KMS-11 (cell line): ENCODE results near the gene MRGPRD.

Source experiments
- H2AFZ ChIP-seq: fragments of 200-600 bp; sonication (generic); 2 replicates; pipeline ENCODE4 v1.6.1; 2016; ENCODE audit warnings: antibody characterized with exemption, mixed run types, low read depth
- H3K27ac ChIP-seq: fragments of 200-600 bp; sonication (generic); 2 replicates; pipeline ENCODE4 v1.6.1; 2016; ENCODE audit warnings: mild to moderate bottlenecking, mixed run types
- H3K27me3 ChIP-seq: fragments of 200-600 bp; sonication (generic); 2 replicates; pipeline ENCODE4 v1.6.1; 2017; ENCODE audit warnings: mild to moderate bottlenecking, low read depth, mixed run types, moderate library complexity; ENCODE audit not compliant: insufficient read depth
- H3K36me3 ChIP-seq: fragments of 200-600 bp; sonication (generic); 2 replicates; pipeline ENCODE4 v1.6.1; 2017; ENCODE audit warnings: mild to moderate bottlenecking, mixed run types; ENCODE audit not compliant: insufficient read depth
- H3K4me1 ChIP-seq: fragments of 200-600 bp; sonication (generic); 2 replicates; pipeline ENCODE4 v1.6.1; 2016; ENCODE audit warnings: mild to moderate bottlenecking, low read depth, mixed run types; ENCODE audit not compliant: poor library complexity, severe bottlenecking
- H3K4me2 ChIP-seq: fragments of 200-600 bp; sonication (generic); 2 replicates; pipeline ENCODE4 v1.7.0; 2016; ENCODE audit warnings: mild to moderate bottlenecking, mixed run types
- H3K4me3 ChIP-seq: fragments of 200-600 bp; sonication (generic); IDR thresholded peaks from 2 replicates; pipeline ENCODE4 v1.6.1; 2017; ENCODE audit warnings: low read depth, low read length, mixed read lengths; ENCODE audit not compliant: insufficient read depth
- H3K79me2 ChIP-seq: fragments of 200-600 bp; sonication (generic); 2 replicates; pipeline ENCODE4 v1.6.1; 2016; ENCODE audit warnings: low read depth, mixed run types; ENCODE audit not compliant: insufficient read depth
- H3K9ac ChIP-seq: fragments of 200-600 bp; sonication (generic); 2 replicates; pipeline ENCODE4 v1.6.1; 2016; ENCODE audit warnings: mild to moderate bottlenecking, mixed run types
- H4K20me1 ChIP-seq: fragments of 200-600 bp; sonication (generic); 2 replicates; pipeline ENCODE4 v1.6.1; 2016; ENCODE audit warnings: mild to moderate bottlenecking, mixed run types; ENCODE audit not compliant: insufficient read depth
- TF ChIP-seq, protein P1 (sequence below): fragments of 200-600 bp; sonication (generic); conservative IDR thresholded peaks from 2 replicates; pipeline ENCODE4 v1.6.1; 2017; ENCODE audit warnings: low read depth, mild to moderate bottlenecking, antibody characterized with exemption, low read length, moderate library complexity, mixed read lengths

The MRGPRD gene

DNA sequence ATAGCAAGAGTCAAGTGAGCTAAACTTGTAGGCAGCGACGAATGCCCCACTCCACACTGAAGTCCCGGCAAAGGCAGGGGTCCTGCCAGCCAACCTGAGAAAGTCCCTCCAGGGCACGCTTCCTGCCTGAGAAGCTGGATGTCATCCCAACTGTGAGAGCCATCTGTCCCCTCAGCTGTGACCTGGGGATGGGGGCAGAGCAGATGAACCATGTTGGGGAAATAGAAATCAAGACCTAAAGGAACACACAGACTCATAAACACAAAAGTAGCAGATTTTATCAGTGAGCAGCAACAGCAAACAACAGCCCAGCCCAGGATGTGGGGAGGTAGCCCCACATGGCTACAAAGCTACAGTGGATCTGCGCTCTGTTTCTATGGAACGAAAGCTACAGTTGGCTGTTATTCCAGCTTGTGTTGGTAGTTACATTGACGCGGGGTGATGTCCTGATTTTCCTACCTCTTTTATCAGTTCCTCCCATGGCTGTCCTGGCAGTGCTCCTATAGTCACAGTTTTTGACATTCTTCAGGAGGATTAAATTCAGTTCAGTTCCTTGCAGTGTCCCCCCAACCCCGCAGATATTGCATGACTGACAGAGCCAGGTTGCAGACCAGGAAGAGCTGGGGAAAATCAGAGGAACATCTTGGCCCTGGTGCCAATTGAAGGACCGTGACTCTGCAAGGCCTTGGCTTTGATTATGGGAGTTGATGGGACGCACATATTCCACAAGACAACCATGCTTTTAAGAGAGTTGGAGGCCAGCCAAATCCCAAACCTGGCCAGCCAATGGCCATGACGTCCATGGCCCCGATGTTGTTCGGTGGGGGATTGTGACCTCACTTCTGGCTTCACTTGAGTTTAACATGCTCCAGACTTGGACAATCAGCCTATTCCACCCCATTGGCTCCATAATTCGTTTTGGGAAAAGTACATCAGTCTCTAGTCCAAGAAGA, 14.6 kb downstream of the MRGPRD start:
- no peaks in the 10 kb centered on the region for H3K4me1 ChIP-seq
- no peak overlapping the region for H3K9ac ChIP-seq
- no peak overlapping the region for H2AFZ ChIP-seq
- H3K27ac ChIP-seq: no peak overlapping the region
- H4K20me1 ChIP-seq: no peaks in the 10 kb centered on the region
- no peaks in the 10 kb centered on the region for H3K79me2 ChIP-seq
- H3K4me3 ChIP-seq: no peak overlapping the region
- H3K27me3 ChIP-seq: peaks cover 17% of the 10 kb centered on the region; the same call in 1 of the 2 replicates
- no peaks in the 10 kb centered on the region for H3K36me3 ChIP-seq
- no peak overlapping the region for H3K4me2 ChIP-seq
- TF ChIP-seq, protein P1, sequence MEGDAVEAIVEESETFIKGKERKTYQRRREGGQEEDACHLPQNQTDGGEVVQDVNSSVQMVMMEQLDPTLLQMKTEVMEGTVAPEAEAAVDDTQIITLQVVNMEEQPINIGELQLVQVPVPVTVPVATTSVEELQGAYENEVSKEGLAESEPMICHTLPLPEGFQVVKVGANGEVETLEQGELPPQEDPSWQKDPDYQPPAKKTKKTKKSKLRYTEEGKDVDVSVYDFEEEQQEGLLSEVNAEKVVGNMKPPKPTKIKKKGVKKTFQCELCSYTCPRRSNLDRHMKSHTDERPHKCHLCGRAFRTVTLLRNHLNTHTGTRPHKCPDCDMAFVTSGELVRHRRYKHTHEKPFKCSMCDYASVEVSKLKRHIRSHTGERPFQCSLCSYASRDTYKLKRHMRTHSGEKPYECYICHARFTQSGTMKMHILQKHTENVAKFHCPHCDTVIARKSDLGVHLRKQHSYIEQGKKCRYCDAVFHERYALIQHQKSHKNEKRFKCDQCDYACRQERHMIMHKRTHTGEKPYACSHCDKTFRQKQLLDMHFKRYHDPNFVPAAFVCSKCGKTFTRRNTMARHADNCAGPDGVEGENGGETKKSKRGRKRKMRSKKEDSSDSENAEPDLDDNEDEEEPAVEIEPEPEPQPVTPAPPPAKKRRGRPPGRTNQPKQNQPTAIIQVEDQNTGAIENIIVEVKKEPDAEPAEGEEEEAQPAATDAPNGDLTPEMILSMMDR: no peak

DNA sequence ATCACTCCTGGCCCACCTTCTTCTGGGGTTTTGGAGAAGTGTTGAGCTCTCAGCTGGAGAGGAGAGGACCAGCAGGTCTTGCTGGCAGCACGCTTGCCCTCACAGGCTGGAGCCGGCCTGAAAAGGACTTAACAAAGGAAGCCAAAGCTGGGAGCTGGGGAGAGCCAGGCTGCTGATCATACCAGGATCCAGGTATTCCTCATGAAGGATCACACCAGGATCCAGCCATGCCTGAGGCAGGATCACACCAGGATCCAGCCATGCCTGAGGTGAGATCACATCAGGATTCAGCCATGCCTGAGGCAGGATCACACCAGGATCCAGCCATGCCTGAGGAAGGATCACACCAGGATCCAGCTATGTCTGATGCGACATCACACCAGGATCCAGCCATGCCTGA, 17.0 kb downstream of the MRGPRD start:
- H3K36me3 ChIP-seq: no peaks in the 10 kb centered on the region
- TF ChIP-seq, protein P1: no peak
- H3K79me2 ChIP-seq: no peaks in the 10 kb centered on the region
- H3K9ac ChIP-seq: no peak overlapping the region
- H3K4me1 ChIP-seq: no peaks in the 10 kb centered on the region
- no peak overlapping the region for H3K4me2 ChIP-seq
- H2AFZ ChIP-seq: no peak overlapping the region
- no peak overlapping the region for H3K27ac ChIP-seq
- H3K4me3 ChIP-seq: no peak overlapping the region
- H3K27me3 ChIP-seq: peaks cover 9% of the 10 kb centered on the region; the same call in 1 of the 2 replicates
- no peaks in the 10 kb centered on the region for H4K20me1 ChIP-seq

DNA sequence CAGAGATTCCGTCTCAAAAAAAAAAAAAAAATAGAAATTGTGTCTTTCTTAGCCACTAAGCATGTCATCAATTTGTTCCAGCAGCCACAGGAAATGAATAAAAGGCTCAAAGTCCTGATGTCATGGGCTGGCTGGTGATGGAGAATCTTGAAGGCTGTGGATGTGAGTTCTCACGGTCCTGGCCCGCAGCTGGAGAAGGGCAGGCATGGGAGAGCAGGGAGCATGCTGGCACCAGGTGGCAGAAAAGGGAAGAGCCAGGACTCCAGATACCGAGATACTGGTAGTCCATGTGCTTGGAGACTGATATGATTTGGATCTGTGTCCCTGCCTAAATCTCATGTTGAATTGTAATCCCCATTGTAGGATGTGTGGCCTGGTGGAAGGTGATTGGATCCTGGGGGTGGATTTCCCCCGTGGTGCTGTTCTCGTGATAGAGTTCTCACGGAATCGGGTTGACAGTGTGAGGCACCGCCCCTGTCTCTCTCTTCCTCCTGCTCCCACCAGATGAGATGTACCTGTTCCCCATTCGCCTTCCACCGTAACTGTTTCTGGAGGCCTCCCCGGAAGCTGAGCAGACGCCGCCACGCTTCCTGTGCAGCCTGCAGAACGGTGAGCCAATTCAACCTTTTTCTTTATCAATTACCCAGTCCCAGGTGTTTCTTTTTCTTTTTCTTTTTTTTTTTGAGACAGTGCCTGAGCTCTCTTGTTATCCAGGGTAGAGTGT, 18.1 kb downstream of the MRGPRD start:
- no peaks in the 10 kb centered on the region for H3K79me2 ChIP-seq
- H3K27me3 ChIP-seq: peaks cover 5% of the 10 kb centered on the region; the same call in 1 of the 2 replicates
- no peak overlapping the region for H3K27ac ChIP-seq
- H3K9ac ChIP-seq: no peak overlapping the region
- no peak overlapping the region for H2AFZ ChIP-seq
- no peaks in the 10 kb centered on the region for H4K20me1 ChIP-seq
- no peak overlapping the region for H3K4me3 ChIP-seq
- TF ChIP-seq, protein P1: no peak
- no peaks in the 10 kb centered on the region for H3K4me1 ChIP-seq
- no peaks in the 10 kb centered on the region for H3K36me3 ChIP-seq
- no peak overlapping the region for H3K4me2 ChIP-seq

DNA sequence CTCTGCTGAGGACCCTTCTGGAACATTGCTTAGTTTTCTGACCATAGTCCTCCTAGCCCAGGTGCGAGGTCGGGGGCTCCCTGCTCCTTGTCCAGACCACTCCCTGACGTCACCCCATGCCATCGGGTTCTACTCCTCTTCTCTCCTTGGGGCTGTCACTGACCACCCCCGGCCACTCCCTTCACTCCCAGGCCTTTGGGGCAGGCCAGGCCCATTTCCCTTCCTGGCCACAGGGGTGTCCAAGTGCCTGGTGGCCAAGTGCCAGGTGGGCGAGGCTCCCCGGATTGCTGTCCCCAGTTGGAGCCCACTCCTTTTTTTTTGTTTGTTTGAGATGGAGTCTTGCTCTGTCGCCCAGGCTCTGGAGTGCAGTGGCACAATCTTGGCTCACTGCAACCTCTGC, 19.5 kb downstream of the MRGPRD start:
- no peaks in the 10 kb centered on the region for H4K20me1 ChIP-seq
- TF ChIP-seq, protein P1: no peak
- peaks cover 5% of the 10 kb centered on the region; the same call in 1 of the 2 replicates for H3K27me3 ChIP-seq
- H3K36me3 ChIP-seq: no peaks in the 10 kb centered on the region
- no peak overlapping the region for H3K4me2 ChIP-seq
- H3K79me2 ChIP-seq: no peaks in the 10 kb centered on the region
- no peak overlapping the region for H2AFZ ChIP-seq
- H3K4me1 ChIP-seq: no peaks in the 10 kb centered on the region
- no peak overlapping the region for H3K4me3 ChIP-seq
- H3K27ac ChIP-seq: no peak overlapping the region
- no peak overlapping the region for H3K9ac ChIP-seq
